ENCODE data around the gene ANKLE1. TPM values are rescaled to one million over a fixed set of nuclear protein-coding genes. Genes with fewer than 3 reads are reported as not detected.

The ANKLE1 gene
- polyA plus RNA-seq, 1 of the 3 experiments (the other 2 are of a cell fraction), result 2.6 TPM

- TF ChIP-seq PBX3 (IDR thresholded peaks at IDR 0.05) (peak; percentile 83; the same call in 1 of the 2 replicates), ZBTB33 (IDR thresholded peaks at IDR 0.05; ENCODE audit: borderline replicate concordance, low read depth) (no peak), TEAD4 (IDR thresholded peaks at IDR 0.05; ENCODE audit: borderline replicate concordance, insufficient read depth) (0 out of 2 replicates have a peak, but pooled peaks have one; percentile 7), RCOR1 (IDR thresholded peaks at IDR 0.05; ENCODE audit: low read length) (peak; percentile 28; the same call in 1 of the 2 replicates), REST (IDR thresholded peaks at IDR 0.05; ENCODE audit: low read depth, low read length) (no peak; the same call in 1 of the 2 replicates)
Observed at GRCh38 chr19:17305517-17306284, 24.0 kb downstream of the ANKLE1 start, which contains the start of gene MRPL34 (continued).

GRCh38 chr19:17306285-17306714 lies 24.6 kb downstream of the ANKLE1 start:
- no peak for DNase-seq
- H3K4me2 ChIP-seq, result peak overlapping the region; percentile 92
- peak overlapping the region; percentile 87 for H2AFZ ChIP-seq (ENCODE audit: low read depth)
- WGBS (ENCODE audit: low lambda C conversion rate), result 2% methylated on average over 28 of the region's 28 CpGs
- H3K9ac ChIP-seq, result peak overlapping the region; percentile 76
- no peaks in the 10 kb centered on the region for H3K9me3 ChIP-seq
- H3F3A ChIP-seq (replicated peaks; ENCODE audit: insufficient read depth), result peaks cover 18% of the 10 kb centered on the region
- H3K27ac ChIP-seq (ENCODE audit: low read depth in 2 of 2, low read length in 1 of 2), result peak overlapping the region; percentile 72 to 96
- no peaks in the 10 kb centered on the region for H3K27me3 ChIP-seq (ENCODE audit: insufficient read depth)
- ChIA-PET POLR2A (interaction anchor here (0.6 to 1.6 kb wide), 4 partner anchors 13 to 136 kb away, joined by 3 to 7 read pairs (median 4); no protein-coding TSS in a partner anchor), CTCF (interaction anchor here (0.9 to 1.3 kb wide), 3 partner anchors 10 to 42 kb away, joined by 3 to 4 read pairs (median 4); no protein-coding TSS in a partner anchor)
- H3K9me2 ChIP-seq, result no peaks in the 10 kb centered on the region
- peaks cover 40% of the 10 kb centered on the region for H3K79me2 ChIP-seq (ENCODE audit: insufficient read depth)
- no peaks in the 10 kb centered on the region for H3K36me3 ChIP-seq (replicated peaks in 1 of 2; ENCODE audit: control insufficient read depth in 1 of 2, insufficient read depth in 2 of 2, low read length in 1 of 2)
- H3K4me3 ChIP-seq (ENCODE audit: low read depth in 2 of 2, low read length in 1 of 2), result peak overlapping the region; percentile 73 to 86
- TF ChIP-seq MEF2A (IDR thresholded peaks at IDR 0.05; ENCODE audit: borderline replicate concordance, low read depth) (no peak), MXI1 (IDR thresholded peaks at IDR 0.05; ENCODE audit: low read depth, low read length) (0 out of 2 replicates have a peak, but pooled peaks have one; percentile 66)
- H4K20me1 ChIP-seq (ENCODE audit: insufficient read depth), result peaks cover 2% of the 10 kb centered on the region
- peaks cover 12 to 38% of the 10 kb centered on the region in 2 experiments for H3K4me1 ChIP-seq (ENCODE audit: control insufficient read depth in 1 of 2, insufficient read depth in 2 of 2, low read depth in 1 of 2, low read length in 1 of 2)

All from SK-N-SH (cell line).